NT2/D1 (cell line): Measurements from ENCODE around the gene DTWD2.
"Not testable (repeated sequence)": the region's sequence is repeated elsewhere in the genome, so short reads cannot be mapped to it uniquely, and the experiment has no call there.

ENCODE experiments used
- DNase-seq: peaks from one replicate; pipeline ENCODE4 v3.0.0-alpha.2; 2011; ENCODE audit warnings: low read depth, low spot score
- H3K27me3 ChIP-seq: 2 replicates; pipeline ENCODE4 v1.6.0; 2011; ENCODE audit warnings: mild to moderate bottlenecking; ENCODE audit not compliant: insufficient read length, insufficient read depth
- H3K36me3 ChIP-seq: 2 replicates; pipeline ENCODE4 v1.6.1; 2011; ENCODE audit warnings: mild to moderate bottlenecking, low read length, mixed read lengths; ENCODE audit not compliant: insufficient read depth, insufficient read length
- H3K4me1 ChIP-seq: 2 replicates; pipeline ENCODE4 v1.5.1; 2011; ENCODE audit not compliant: insufficient read depth, insufficient read length
- H3K4me3 ChIP-seq: 2 replicates; pipeline ENCODE4 v1.5.1; 2011; ENCODE audit warnings: low read depth; ENCODE audit not compliant: insufficient read length
- H3K9ac ChIP-seq: 2 replicates; pipeline ENCODE4 v1.6.0; 2011; ENCODE audit warnings: low read depth; ENCODE audit not compliant: insufficient read length
- H3K9me3 ChIP-seq: 2 replicates; pipeline ENCODE4 v1.5.1; 2011; ENCODE audit warnings: mild to moderate bottlenecking, low read length; ENCODE audit not compliant: insufficient read depth
- SUZ12 ChIP-seq: IDR thresholded peaks from 2 replicates; pipeline ENCODE4 v1.6.1; 2011; ENCODE audit not compliant: insufficient read length, insufficient read depth; ENCODE audit errors: extremely low read depth
- YY1 ChIP-seq: IDR thresholded peaks from 2 replicates; pipeline ENCODE4 v1.6.1; 2011; ENCODE audit not compliant: insufficient read length, insufficient read depth
- ZNF274 ChIP-seq: IDR thresholded peaks from 2 replicates; pipeline ENCODE4 v1.6.1; 2011; ENCODE audit warnings: mild to moderate bottlenecking, low read depth, low read length

DTWD2 gene

GRCh38 chr5:119017994-119018393 lies 29.6 kb upstream of the DTWD2 start:
- DNase-seq, result no peak
- H3K4me3 ChIP-seq, result no peak overlapping the region
- no peaks in the 10 kb centered on the region for H3K27me3 ChIP-seq
- no peak overlapping the region for H3K9ac ChIP-seq
- H3K4me1 ChIP-seq, result no peaks in the 10 kb centered on the region
- no peaks in the 10 kb centered on the region for H3K36me3 ChIP-seq
- no peak for TF ChIP-seq ZNF274
- no peak for TF ChIP-seq SUZ12
- TF ChIP-seq YY1, result no peak
- H3K9me3 ChIP-seq, result no peaks in the 10 kb centered on the region

DNA sequence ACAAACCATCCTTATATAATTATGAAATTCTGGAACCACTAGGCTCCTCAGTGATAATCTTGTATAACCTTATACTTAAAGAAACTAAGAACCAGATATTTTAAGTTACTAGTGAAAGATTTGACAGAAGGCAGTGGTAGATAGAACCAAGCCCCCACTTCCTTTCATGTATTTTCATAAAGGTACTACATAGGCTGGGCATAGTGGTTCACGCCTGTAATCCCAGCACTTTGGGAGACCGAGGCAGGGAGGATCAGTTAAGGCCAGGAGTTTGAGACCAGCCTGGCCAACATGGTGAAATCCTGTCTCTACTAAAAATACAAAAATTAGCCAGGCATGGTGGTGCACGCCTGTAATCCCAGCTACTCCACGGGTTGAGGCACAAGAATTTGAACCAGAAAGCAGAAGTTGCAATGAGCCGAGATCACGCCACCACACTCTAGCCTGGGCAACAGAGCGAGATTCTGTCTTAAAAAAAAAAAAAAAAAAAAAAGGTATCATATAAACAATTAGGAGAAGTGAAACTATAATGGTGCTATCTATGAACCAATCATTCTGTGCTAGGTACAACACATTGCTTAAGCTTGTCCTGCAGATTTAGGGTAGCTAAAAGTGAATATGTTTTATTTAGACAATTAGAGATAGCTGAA lies 27.9 kb upstream of the DTWD2 start:
- no peak for TF ChIP-seq YY1
- TF ChIP-seq ZNF274, result no peak
- TF ChIP-seq SUZ12, result no peak
- no peaks in the 10 kb centered on the region for H3K36me3 ChIP-seq
- H3K27me3 ChIP-seq, result no peaks in the 10 kb centered on the region
- no peak for DNase-seq
- H3K4me3 ChIP-seq, result no peak overlapping the region
- no peaks in the 10 kb centered on the region for H3K9me3 ChIP-seq
- H3K4me1 ChIP-seq, result no peaks in the 10 kb centered on the region
- no peak overlapping the region for H3K9ac ChIP-seq

- no peak for DNase-seq
- Histone ChIP-seq H3K9me3 (no peaks in the 10 kb centered on the region), H3K9ac (no peak overlapping the region), H3K36me3 (no peaks in the 10 kb centered on the region), H3K4me3 (no peak overlapping the region), H3K4me1 (no peaks in the 10 kb centered on the region), H3K27me3 (no peaks in the 10 kb centered on the region)
- TF ChIP-seq SUZ12 (no peak), ZNF274 (no peak), YY1 (no peak)
Measured at GRCh38 chr5:119011186-119011585, 22.8 kb upstream of the DTWD2 start.

DNA sequence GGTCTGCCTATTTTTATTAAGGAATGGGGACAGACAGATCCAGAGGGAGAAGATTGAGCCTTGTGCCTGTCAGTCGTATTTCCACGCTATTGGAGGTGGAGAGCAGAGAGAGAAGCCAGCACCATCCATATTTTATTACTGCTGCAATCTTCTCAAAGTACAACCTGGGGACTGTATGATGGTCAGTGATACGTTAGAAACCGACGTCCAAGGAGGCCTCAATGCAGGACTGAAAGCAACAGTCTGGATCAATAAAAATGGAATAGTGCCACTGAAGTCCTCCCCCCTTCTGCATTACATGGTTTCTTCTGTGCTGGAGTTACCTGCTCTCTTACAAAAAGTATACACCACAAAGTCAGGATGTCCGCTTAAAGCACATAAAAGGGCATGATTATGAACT lies 21.9 kb upstream of the DTWD2 start:
- H3K9me3 ChIP-seq, result no peaks in the 10 kb centered on the region
- H3K27me3 ChIP-seq, result no peaks in the 10 kb centered on the region
- H3K9ac ChIP-seq, result no peak overlapping the region
- H3K4me3 ChIP-seq, result no peak overlapping the region
- H3K36me3 ChIP-seq, result no peaks in the 10 kb centered on the region
- no peaks in the 10 kb centered on the region for H3K4me1 ChIP-seq
- TF ChIP-seq SUZ12, result no peak
- no peak for TF ChIP-seq YY1
- TF ChIP-seq ZNF274, result no peak
- DNase-seq, result no peak

DNA sequence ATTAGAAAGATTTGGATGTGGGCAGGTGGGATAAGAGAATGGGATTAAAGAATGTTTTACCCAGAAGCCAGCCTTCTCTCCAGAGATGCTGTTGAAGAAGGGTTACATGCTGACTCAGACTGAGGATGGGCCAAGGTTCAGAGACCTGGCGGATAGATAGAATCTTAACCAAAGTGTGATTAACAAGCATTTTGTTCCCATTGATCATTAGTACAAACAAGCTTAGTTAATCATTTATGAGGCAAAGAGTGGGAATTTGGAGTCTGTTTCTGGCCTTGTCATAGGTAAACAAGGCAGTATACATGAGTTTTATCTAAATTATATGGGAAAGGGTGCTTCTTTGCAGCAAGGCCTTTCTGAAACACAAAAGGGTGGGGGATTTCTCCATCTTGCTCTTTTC lies 20.8 kb upstream of the DTWD2 start:
- no peaks in the 10 kb centered on the region for H3K27me3 ChIP-seq
- TF ChIP-seq ZNF274, result no peak
- TF ChIP-seq SUZ12, result no peak
- TF ChIP-seq YY1, result no peak
- DNase-seq, result no peak

GRCh38 chr5:118999696-119000095 lies 11.3 kb upstream of the DTWD2 start:
- H3K4me3 ChIP-seq, result no peak overlapping the region

More for the DNA sequence above, 20.8 kb upstream of the DTWD2 start:
- no peaks in the 10 kb centered on the region for H3K36me3 ChIP-seq
- H3K9me3 ChIP-seq, result no peaks in the 10 kb centered on the region
- no peak overlapping the region for H3K4me3 ChIP-seq
- H3K4me1 ChIP-seq, result no peaks in the 10 kb centered on the region
- no peak overlapping the region for H3K9ac ChIP-seq

GRCh38 chr5:118998861-118999260 lies 10.5 kb upstream of the DTWD2 start:
- H3K4me3 ChIP-seq, H3K36me3 ChIP-seq, H3K4me1 ChIP-seq, H3K27me3 ChIP-seq, DNase-seq, H3K9ac ChIP-seq: not testable (repeated sequence)
- peaks cover 21% of the 10 kb centered on the region for H3K9me3 ChIP-seq

More at GRCh38 chr5:118999696-119000095, 11.3 kb upstream of the DTWD2 start:
- H3K4me1 ChIP-seq, result no peaks in the 10 kb centered on the region
- TF ChIP-seq SUZ12, result no peak
- no peak for TF ChIP-seq YY1
- TF ChIP-seq ZNF274, result no peak
- no peaks in the 10 kb centered on the region for H3K27me3 ChIP-seq
- no peak overlapping the region for H3K9ac ChIP-seq
- no peaks in the 10 kb centered on the region for H3K36me3 ChIP-seq
- no peak for DNase-seq
- peaks cover 21% of the 10 kb centered on the region for H3K9me3 ChIP-seq

GRCh38 chr5:118996098-118996497 lies 7.8 kb upstream of the DTWD2 start:
- peaks cover 21% of the 10 kb centered on the region for H3K9me3 ChIP-seq
- TF ChIP-seq ZNF274 (no peak), YY1 (no peak), SUZ12 (no peak)
- H3K4me1 ChIP-seq, result no peaks in the 10 kb centered on the region
- DNase-seq, result no peak
- no peak overlapping the region for H3K9ac ChIP-seq
- H3K4me3 ChIP-seq, result no peak overlapping the region
- H3K27me3 ChIP-seq, result no peaks in the 10 kb centered on the region
- H3K36me3 ChIP-seq, result no peaks in the 10 kb centered on the region
